HL-60/S4 (cell line): ENCODE results near the gene UBE2A.

Source experiments
- in situ Hi-C: fragments of 300-500 bp; cut with MboI; formaldehyde crosslinking; loops from 2 replicates; pipeline ENCODE4 v1.14.3; 2022; ENCODE audit warnings: low sequenced_read_pairs

Gene UBE2A

GRCh38 chrX:119574394-119575266, at the start of gene UBE2A:
UBE2A (plus strand) TSS chrX:119574563; CDS start chrX:119574712, 149 bp downstream.
- in situ Hi-C loops = no loop called here

GRCh38 chrX:119529345-119530276, 44.8 kb upstream of the UBE2A start:
- in situ Hi-C loops = no loop called here

- in situ Hi-C loops = no loop called here
Measured at GRCh38 chrX:119537487-119537886, 36.9 kb upstream of the UBE2A start.

- in situ Hi-C loops = no loop called here
Measured at GRCh38 chrX:119539872-119540271, 34.5 kb upstream of the UBE2A start.

- in situ Hi-C loops = no loop called here
Measured at GRCh38 chrX:119541188-119541587, 33.2 kb upstream of the UBE2A start.

- in situ Hi-C loops = no loop called here
Measured at GRCh38 chrX:119549327-119550016, 24.9 kb upstream of the UBE2A start.

- in situ Hi-C loops = no loop called here
Measured at GRCh38 chrX:119552508-119552907, 21.9 kb upstream of the UBE2A start.

- in situ Hi-C loops = no loop called here
Measured at GRCh38 chrX:119565107-119565663, 9.2 kb upstream of the UBE2A start, which contains the start of gene STEEP1. STEEP1 (minus strand) TSS chrX:119565409; CDS start chrX:119565355, 54 bp downstream.

GRCh38 chrX:119570351-119570835, 4.0 kb upstream of the UBE2A start:
- in situ Hi-C loops = no loop called here

GRCh38 chrX:119573222-119573621, 1.1 kb upstream of the UBE2A start:
- in situ Hi-C loops = no loop called here

- in situ Hi-C loops = no loop called here
Measured at GRCh38 chrX:119573840-119574393, 446 bp upstream of the UBE2A start.

GRCh38 chrX:119579414-119579813, 5.1 kb downstream of the UBE2A start:
- in situ Hi-C loops = no loop called here

- in situ Hi-C loops = no loop called here
Measured at GRCh38 chrX:119583431-119584059, 9.2 kb downstream of the UBE2A start.

- in situ Hi-C loops = no loop called here
Measured at GRCh38 chrX:119589810-119590209, 15.4 kb downstream of the UBE2A start.

GRCh38 chrX:119602701-119603255, 28.4 kb downstream of the UBE2A start:
- in situ Hi-C loops = no loop called here

GRCh38 chrX:119604766-119605463, 30.6 kb downstream of the UBE2A start:
- in situ Hi-C loops = no loop called here

GRCh38 chrX:119605464-119606279, 31.3 kb downstream of the UBE2A start:
- in situ Hi-C loops = no loop called here
